Measurements from ENCODE around the gene PLXNB2. TPM values are rescaled to one million over a fixed set of nuclear protein-coding genes. Genes with fewer than 3 reads are reported as not detected.

PLXNB2 gene
- total and polyA plus RNA-seq, 2 of the 4 experiments (the other 2 are of a cell fraction), result 73.1 to 202 TPM

DNA sequence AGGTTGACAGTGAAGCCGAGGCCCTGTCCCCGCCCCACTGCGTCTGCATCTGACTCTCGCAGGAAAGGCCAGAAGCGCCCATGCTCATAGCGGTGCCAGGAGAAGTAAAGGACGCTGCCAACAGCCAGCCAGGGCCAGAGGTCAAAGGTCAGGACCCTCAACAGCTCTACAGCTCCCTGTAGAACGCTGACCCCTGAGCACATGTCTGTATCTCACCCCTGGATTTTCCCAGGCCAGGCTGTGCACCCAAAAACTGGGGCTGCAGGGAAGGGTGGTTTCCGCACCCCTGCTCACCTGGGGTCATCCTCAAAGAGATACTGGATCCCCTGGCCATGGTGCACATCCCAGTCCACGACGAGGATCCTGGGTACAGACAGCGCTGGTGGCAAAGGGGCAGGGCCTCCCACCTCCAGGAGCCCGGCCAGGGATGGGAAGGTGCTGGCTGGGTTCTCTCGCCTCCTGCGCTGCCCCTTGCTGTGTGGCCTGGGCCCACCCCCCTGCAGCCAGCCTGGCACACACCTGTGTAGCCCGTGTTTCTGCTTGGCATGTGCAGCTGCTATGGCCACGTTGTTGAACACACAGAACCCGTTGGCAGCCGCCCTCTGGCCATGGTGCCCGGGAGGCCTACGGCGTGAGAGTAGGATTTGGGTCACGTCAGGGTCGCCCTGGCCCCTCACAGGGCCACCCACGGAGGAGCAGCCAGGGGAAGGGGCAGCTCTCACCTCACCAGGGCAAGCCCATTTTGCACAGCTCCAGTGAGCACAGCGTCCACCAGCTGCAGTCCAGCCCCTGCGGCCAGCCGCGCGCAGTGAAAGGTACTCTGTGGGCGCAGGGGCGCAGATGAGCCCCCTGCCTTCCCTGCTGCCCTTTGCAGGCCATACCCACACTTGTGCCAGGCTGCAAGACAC lies 57.9 kb downstream of the PLXNB2 start (continued):
- TF ChIP-seq RFX5 (IDR thresholded peaks at IDR 0.05; ENCODE audit: low read depth, low read length) (no peak), NFE2L2 (IDR thresholded peaks at IDR 0.05; ENCODE audit: low read depth, low read length) (no peak)

DNA sequence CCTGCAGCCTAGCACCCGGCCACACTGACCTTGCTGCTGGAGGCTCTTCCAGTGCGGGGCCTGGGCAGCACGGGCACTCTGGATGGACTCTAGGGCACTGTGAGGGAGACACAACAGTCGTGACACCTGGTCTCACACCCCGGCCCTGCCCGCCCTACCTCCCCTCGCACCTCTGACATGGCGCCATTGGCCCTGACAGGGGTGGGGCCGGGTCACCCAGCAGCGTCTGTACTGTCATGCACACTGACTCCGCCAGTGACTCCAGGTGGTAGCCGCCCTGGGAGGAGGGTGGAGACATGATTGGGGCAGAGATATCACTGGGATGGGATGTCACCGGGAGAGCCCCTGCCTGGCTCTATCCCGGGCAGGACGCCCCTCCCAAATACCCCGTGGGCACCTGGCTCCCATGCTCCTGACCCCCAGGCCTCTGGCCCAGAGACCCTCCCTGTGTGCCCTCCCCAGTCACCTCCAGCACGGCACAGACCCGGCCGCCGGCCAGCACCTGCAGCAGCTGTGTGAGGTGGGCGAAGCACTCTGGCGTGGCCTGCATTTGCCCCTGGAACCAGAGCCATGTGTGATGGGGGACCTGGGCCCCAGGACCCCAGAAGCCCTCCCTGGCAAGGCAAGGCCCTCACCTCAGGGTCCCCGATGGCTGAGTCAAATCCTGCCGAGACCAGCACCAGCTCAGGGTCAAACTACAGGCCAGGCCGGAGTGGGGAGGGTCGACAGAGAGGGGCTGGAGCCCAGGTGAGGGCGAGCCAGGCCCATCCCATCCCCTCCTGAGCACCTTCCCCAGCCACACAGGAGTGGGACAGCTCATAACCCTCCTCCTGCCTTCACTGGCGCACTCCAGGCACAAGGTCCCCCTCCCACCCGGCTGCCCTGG lies 59.0 kb downstream of the PLXNB2 start:
- intact Hi-C loops (cut with micrococcal nuclease) (no loop called here), in situ Hi-C loops (cut with MboI; ENCODE audit: low sequenced_read_pairs) (no loop called here), dilution Hi-C loops (cut with HindIII; ENCODE audit: low sequenced_read_pairs, unreplicated experiment) (no loop called here)
- Histone ChIP-seq H3K23ac (ENCODE audit: low read depth, low read length) (no peak overlapping the region), H3K79me1 (ENCODE audit: low read depth in 1 of 2, low read length in 2 of 2) (peaks cover 9 to 53% of the 10 kb centered on the region in 2 experiments; a peak in 3 of 4 replicates), H2AK5ac (ENCODE audit: low read depth, low read length) (no peak overlapping the region), H2AFZ (replicated peaks; ENCODE audit: low read length, poor library complexity) (peak overlapping the region; percentile 34), H3K14ac (replicated peaks; ENCODE audit: low read depth, low read length) (no peak overlapping the region), H3K4me1 (ENCODE audit: control insufficient read depth, insufficient read depth, low read length) (peaks cover 15% of the 10 kb centered on the region), H3K9ac (ENCODE audit: low read depth, low read length) (no peak overlapping the region), H3K4me3 (ENCODE audit: insufficient read depth, low read depth, low read length) (no peak overlapping the region), H3K9me1 (ENCODE audit: insufficient read depth, low read length) (0 out of 2 replicates have a peak, but pooled peaks cover 3% of the 10 kb centered on the region), H3K9me3 (ENCODE audit: control insufficient read depth, insufficient read depth, low read length) (no peaks in the 10 kb centered on the region), H3K36me3 (ENCODE audit: control insufficient read depth, insufficient read depth, low read length) (peaks cover 24% of the 10 kb centered on the region), H3K56ac (ENCODE audit: extremely low read depth, insufficient read depth, low read length) (no peak overlapping the region), H4K91ac (ENCODE audit: insufficient read depth, low read depth, low read length) (no peak overlapping the region), H2BK120ac (ENCODE audit: low read depth, low read length) (no peak overlapping the region), H3K27me3 (ENCODE audit: control insufficient read depth, insufficient read depth, low read length) (no peaks in the 10 kb centered on the region), H3K27ac (ENCODE audit: insufficient read depth, low read length) (no peak overlapping the region), H2BK20ac (ENCODE audit: low read depth, low read length) (no peak overlapping the region), H2AK9ac (replicated peaks; ENCODE audit: low read depth, low read length, poor library complexity) (no peak overlapping the region), H3K4me2 (ENCODE audit: low read depth, low read length) (no peak overlapping the region), H4K5ac (ENCODE audit: low read depth, low read length) (no peak overlapping the region), H2BK15ac (ENCODE audit: low read depth, low read length) (no peak overlapping the region), H2BK5ac (ENCODE audit: low read depth, low read length, poor library complexity, severe bottlenecking) (no peak overlapping the region), H4K8ac (ENCODE audit: low read depth in 2 of 2, low read length in 2 of 2) (no peak overlapping the region), H4K20me1 (ENCODE audit: insufficient read depth, low read length) (peaks cover 29% of the 10 kb centered on the region), H3K4ac (ENCODE audit: low read depth, low read length) (no peak overlapping the region), H3K18ac (ENCODE audit: low read depth, low read length) (no peak overlapping the region)
- DNase-seq (no peak), ATAC-seq (ENCODE audit: low read depth) (no peak)
- POLR2A ChIA-PET (ENCODE audit: unreplicated experiment), result no interaction called here
- CTCF ChIA-PET, result interaction anchor here (0.5 kb wide), 1 partner anchor 10 kb away, joined by 4 read pairs; no protein-coding TSS in a partner anchor
- TF ChIP-seq BHLHE40 (IDR thresholded peaks at IDR 0.05; ENCODE audit: low read depth, low read length) (no peak), FOS (IDR thresholded peaks at IDR 0.05; ENCODE audit: low read depth, low read length) (no peak), RCOR1 (IDR thresholded peaks at IDR 0.05; ENCODE audit: insufficient replicate concordance, low read length) (no peak), MAZ (IDR thresholded peaks at IDR 0.05; ENCODE audit: borderline replicate concordance, low read depth, low read length) (no peak), RAD21 (IDR thresholded peaks at IDR 0.05; ENCODE audit: low read length) (no peak), RFX5 (IDR thresholded peaks at IDR 0.05; ENCODE audit: low read depth, low read length) (no peak), CEBPB (IDR thresholded peaks at IDR 0.05; ENCODE audit: low read depth, low read length) (no peak), CHD1 (IDR thresholded peaks at IDR 0.05; ENCODE audit: low read depth, low read length) (no peak)
- no CpG with 5 or more reads among the region's 29 CpGs for WGBS, 2 experiments (ENCODE audit: extremely low coverage in 2 of 2, insufficient read length in 1 of 2)
- no TSS peak for BruUV-seq (replicated peaks)
